HG03280 (cell line): ENCODE results near the gene TIAM1.

Experiments used
- ATAC-seq: cut with Tn5 transposase; IDR thresholded peaks from one replicate; pipeline ENCODE4 v1.9.1; 2021; ENCODE audit warnings: mild to moderate bottlenecking, moderate library complexity; ENCODE audit not compliant: unreplicated experiment

The TIAM1 gene

GRCh38 chr21:31290765-31291164 lies 53.3 kb downstream of the TIAM1 start:
- no peak for ATAC-seq

GRCh38 chr21:31289702-31290101 lies 54.4 kb downstream of the TIAM1 start:
- no peak for ATAC-seq

GRCh38 chr21:31288191-31288590 lies 55.9 kb downstream of the TIAM1 start:
- ATAC-seq: no peak

- ATAC-seq: no peak
Measured at GRCh38 chr21:31287201-31287600, 56.9 kb downstream of the TIAM1 start.

- no peak for ATAC-seq
Measured at GRCh38 chr21:31286621-31287020, 57.4 kb downstream of the TIAM1 start.

- no peak for ATAC-seq
Measured at GRCh38 chr21:31284797-31285397, 59.2 kb downstream of the TIAM1 start.

GRCh38 chr21:31283025-31283424 lies 61.0 kb downstream of the TIAM1 start:
- ATAC-seq: no peak

GRCh38 chr21:31282095-31282709 lies 61.9 kb downstream of the TIAM1 start:
- no peak for ATAC-seq

GRCh38 chr21:31281561-31281960 lies 62.5 kb downstream of the TIAM1 start:
- no peak for ATAC-seq

GRCh38 chr21:31279986-31280385 lies 64.1 kb downstream of the TIAM1 start:
- ATAC-seq: no peak

GRCh38 chr21:31279214-31279613 lies 64.8 kb downstream of the TIAM1 start:
- ATAC-seq: no peak

GRCh38 chr21:31278511-31279130 lies 65.4 kb downstream of the TIAM1 start:
- no peak for ATAC-seq

GRCh38 chr21:31276663-31277062 lies 67.4 kb downstream of the TIAM1 start:
- ATAC-seq: no peak

GRCh38 chr21:31275901-31276300 lies 68.2 kb downstream of the TIAM1 start:
- ATAC-seq: no peak

GRCh38 chr21:31273278-31273677 lies 70.8 kb downstream of the TIAM1 start:
- ATAC-seq: no peak

GRCh38 chr21:31268090-31268489 lies 76.0 kb downstream of the TIAM1 start:
- ATAC-seq: no peak

GRCh38 chr21:31267644-31268043 lies 76.4 kb downstream of the TIAM1 start:
- no peak for ATAC-seq

GRCh38 chr21:31266241-31266640 lies 77.8 kb downstream of the TIAM1 start:
- no peak for ATAC-seq

- ATAC-seq: no peak
Measured at GRCh38 chr21:31265366-31266013, 78.6 kb downstream of the TIAM1 start.

GRCh38 chr21:31264574-31264973 lies 79.5 kb downstream of the TIAM1 start:
- ATAC-seq: no peak

GRCh38 chr21:31262728-31263127 lies 81.3 kb downstream of the TIAM1 start:
- ATAC-seq: no peak

- no peak for ATAC-seq
Measured at GRCh38 chr21:31261759-31262158, 82.3 kb downstream of the TIAM1 start.
